WTC11 (cell line): ENCODE measurements around the gene TCF12. TPM values are rescaled to one million over a fixed set of nuclear protein-coding genes. Genes with fewer than 3 reads are reported as not detected.

ENCODE experiments used
- ATAC-seq: fragments of 200-7000 bp; cut with Tn5 transposase; 2 replicates; pipeline ENCODE4 v1.10.0; 2021; ENCODE audit warnings: mild to moderate bottlenecking, moderate library complexity
- CTCF ChIA-PET: fragments of 300-600 bp; sonication (Branson Sonifier 250); formaldehyde crosslinking; loops from one replicate; lab custom pipeline; 2021; ENCODE audit warnings: antibody characterized with exemption; lab: Charles Lee
- POLR2A ChIA-PET: fragments of 350-600 bp; sonication (Branson Sonifier 250); formaldehyde crosslinking; loops from one replicate; lab custom pipeline; 2021; ENCODE audit warnings: antibody characterized with exemption; lab: Charles Lee
- DNase-seq: peaks from one replicate; pipeline ENCODE4 v3.0.0; 2021; ENCODE audit warnings: low spot score
- H3K27ac Mint-ChIP-seq: 2 replicates; pipeline ENCODE4 v1.8.0; 2021; ENCODE audit warnings: mixed read lengths
- H3K27me3 Mint-ChIP-seq: 2 replicates; pipeline ENCODE4 v1.8.0; 2021; ENCODE audit warnings: low read depth, mild to moderate bottlenecking, moderate library complexity, mixed read lengths
- H3K36me3 Mint-ChIP-seq: 2 replicates; pipeline ENCODE4 v1.8.0; 2021; ENCODE audit warnings: mixed read lengths
- H3K4me1 Mint-ChIP-seq: 2 replicates; pipeline ENCODE4 v1.8.0; 2022; ENCODE audit warnings: mixed read lengths
- H3K4me3 Mint-ChIP-seq: 2 replicates; pipeline ENCODE4 v1.8.0; 2021; ENCODE audit warnings: mild to moderate bottlenecking, moderate library complexity, mixed read lengths
- H3K9me3 Mint-ChIP-seq: 2 replicates; pipeline ENCODE4 v1.8.0; 2021; ENCODE audit warnings: mixed read lengths
- ESRRA ChIP-seq: sonication (generic); formaldehyde crosslinking; IDR thresholded peaks from 2 replicates; pipeline ENCODE4 v1.8.1; 2022; ENCODE audit warnings: mild to moderate bottlenecking, missing genetic modification reagents, borderline replicate concordance
- GABPB1 ChIP-seq: sonication (generic); formaldehyde crosslinking; IDR thresholded peaks from 2 replicates; pipeline ENCODE4 v1.8.1; 2023; ENCODE audit warnings: mild to moderate bottlenecking, missing genetic modification reagents
- GRHL2 ChIP-seq: fragments of 250-450 bp; sonication (Bioruptor Pico); IDR thresholded peaks from 2 replicates; pipeline ENCODE4 v1.8.0; 2022; ENCODE audit warnings: mild to moderate bottlenecking, moderate library complexity; ENCODE audit not compliant: insufficient replicate concordance, severe bottlenecking
- IRF2 ChIP-seq: sonication (generic); formaldehyde crosslinking; IDR thresholded peaks from 2 replicates; pipeline ENCODE4 v1.8.0; 2022; ENCODE audit warnings: low read depth, missing genetic modification reagents, borderline replicate concordance
- MXD4 ChIP-seq: fragments of 250-450 bp; sonication (Bioruptor Pico); IDR thresholded peaks from 2 replicates; pipeline ENCODE4 v1.8.0; 2021; ENCODE audit warnings: mild to moderate bottlenecking, moderate library complexity, borderline replicate concordance
- NR2C2 ChIP-seq: sonication (generic); formaldehyde crosslinking; IDR thresholded peaks from 2 replicates; pipeline ENCODE4 v1.8.0; 2022; ENCODE audit warnings: mild to moderate bottlenecking, missing genetic modification reagents
- OVOL2 ChIP-seq: fragments of 250-450 bp; sonication (Bioruptor Pico); IDR thresholded peaks from 2 replicates; pipeline ENCODE4 v1.9.0; 2021; ENCODE audit warnings: mild to moderate bottlenecking, borderline replicate concordance
- RELA ChIP-seq: sonication (generic); formaldehyde crosslinking; IDR thresholded peaks from 2 replicates; pipeline ENCODE4 v1.8.1; 2022; ENCODE audit warnings: missing genetic modification reagents, mild to moderate bottlenecking, borderline replicate concordance
- SMAD4 ChIP-seq: sonication (generic); formaldehyde crosslinking; IDR thresholded peaks from 2 replicates; pipeline ENCODE4 v1.8.0; 2022; ENCODE audit warnings: mild to moderate bottlenecking, missing genetic modification reagents
- SOX15 ChIP-seq: fragments of 250-450 bp; sonication (Bioruptor Pico); IDR thresholded peaks from 2 replicates; pipeline ENCODE4 v1.9.0; 2021; ENCODE audit warnings: mild to moderate bottlenecking
- TCF7 ChIP-seq: sonication (generic); formaldehyde crosslinking; IDR thresholded peaks from 2 replicates; pipeline ENCODE4 v1.8.0; 2022; ENCODE audit warnings: mild to moderate bottlenecking, low read depth, missing genetic modification reagents, moderate library complexity
- ZNF121 ChIP-seq: sonication (generic); formaldehyde crosslinking; IDR thresholded peaks from 2 replicates; pipeline ENCODE4 v1.8.0; 2023; ENCODE audit warnings: missing genetic modification reagents
- ZNF416 ChIP-seq: fragments of 250-450 bp; sonication (Bioruptor Pico); IDR thresholded peaks from 2 replicates; pipeline ENCODE4 v1.9.0; 2021; ENCODE audit warnings: mild to moderate bottlenecking, inconsistent platforms
- ZNF671 ChIP-seq: fragments of 250-450 bp; sonication (Bioruptor Pico); IDR thresholded peaks from 2 replicates; pipeline ENCODE4 v1.8.0; 2021; ENCODE audit warnings: mild to moderate bottlenecking
- total RNA-seq: library from RNA; stranded (reverse); gene quantifications from 3 replicates; pipeline ENCODE4 v1.2.3, GENCODE V29; 2021
- TF ChIP-seq, protein P1 (sequence below): sonication (generic); formaldehyde crosslinking; IDR thresholded peaks from 2 replicates; pipeline ENCODE4 v1.8.1; 2023; ENCODE audit warnings: mild to moderate bottlenecking, missing genetic modification reagents, moderate library complexity
- TF ChIP-seq, protein P2 (sequence below): sonication (generic); formaldehyde crosslinking; IDR thresholded peaks from 2 replicates; pipeline ENCODE4 v1.8.1; 2023; ENCODE audit warnings: mild to moderate bottlenecking, moderate library complexity, missing genetic modification reagents
- TF ChIP-seq, protein P3 (sequence below): sonication (generic); formaldehyde crosslinking; IDR thresholded peaks from 2 replicates; pipeline ENCODE4 v1.8.0; 2022; ENCODE audit warnings: mild to moderate bottlenecking, missing genetic modification reagents
- TF ChIP-seq, protein P4 (sequence below): sonication (generic); formaldehyde crosslinking; conservative IDR thresholded peaks from 2 replicates; pipeline ENCODE4 v1.8.1; 2022; ENCODE audit warnings: mild to moderate bottlenecking, missing genetic modification reagents
- TF ChIP-seq, protein P5 (sequence below): fragments of 200-600 bp; IDR thresholded peaks from 2 replicates; pipeline ENCODE4 v1.8.0; 2022; ENCODE audit warnings: antibody characterized with exemption
- TF ChIP-seq, protein P6 (sequence below): sonication (generic); formaldehyde crosslinking; IDR thresholded peaks from 2 replicates; pipeline ENCODE4 v1.8.0; 2022; ENCODE audit warnings: missing genetic modification reagents

Gene TCF12
- total RNA-seq, 1 experiment from 2014 or later = 73.2 TPM

DNA sequence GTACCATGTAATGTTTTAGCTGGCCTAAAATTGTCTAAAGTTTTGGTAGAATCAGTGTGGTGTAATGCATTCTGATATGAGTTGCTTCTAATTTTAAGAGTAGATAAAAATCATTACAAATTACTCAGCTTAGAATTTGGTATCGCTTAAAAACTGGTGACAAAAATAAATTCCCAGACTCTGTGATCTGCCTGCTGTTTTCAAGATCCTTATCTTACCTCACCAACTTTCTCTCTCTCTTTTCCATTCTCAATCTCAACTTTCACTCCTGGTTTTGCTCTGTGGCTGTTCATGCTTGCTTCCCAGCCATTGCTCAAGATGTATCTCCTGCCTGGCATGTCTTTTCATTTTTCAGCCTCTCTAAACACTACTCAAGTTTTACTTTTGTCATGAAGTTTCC is 45.7 kb downstream of the TCF12 start (continued):
- TF ChIP-seq ESRRA (CRISPR knock-in tag) = no peak
- TF ChIP-seq, all 79 proteins: peak for 0

DNA sequence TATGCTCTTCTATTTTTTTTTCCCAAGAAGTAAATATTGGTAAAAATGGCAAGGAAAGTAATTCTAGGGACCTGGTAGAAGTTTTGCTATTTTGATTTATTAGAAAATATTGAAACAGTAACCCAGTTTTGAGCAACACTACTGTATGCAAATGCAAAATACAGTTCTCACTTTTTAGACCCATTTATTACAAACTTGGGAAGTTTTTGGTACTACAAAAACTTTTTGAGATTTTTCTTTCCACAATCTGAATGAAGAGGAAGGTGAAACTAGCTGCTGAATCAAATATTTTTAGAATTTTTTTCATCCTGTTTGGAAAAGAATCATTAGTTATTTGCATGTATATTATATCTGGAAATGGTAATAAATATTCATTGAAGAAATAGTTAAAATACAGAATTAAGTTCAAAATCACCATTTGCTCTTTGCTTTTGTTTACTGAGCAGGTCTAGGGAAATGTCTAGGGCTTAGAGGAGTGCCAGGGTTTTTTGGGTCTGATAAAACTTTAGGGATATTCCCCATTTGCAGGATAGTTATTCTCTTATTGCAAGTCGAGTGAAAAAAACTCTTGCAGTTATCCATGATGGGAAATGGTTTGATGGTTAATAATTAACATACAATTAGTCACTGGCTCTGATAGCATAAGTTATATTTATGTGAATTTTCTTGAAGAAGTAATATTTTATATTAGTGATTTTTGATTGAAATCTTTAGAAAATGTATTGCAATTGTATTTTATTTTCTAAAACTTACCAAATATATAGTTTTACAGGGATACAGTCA is 47.0 kb downstream of the TCF12 start:
- no peaks in the 10 kb centered on the region for H3K9me3 Mint-ChIP-seq
- no peak overlapping the region for H3K27ac Mint-ChIP-seq
- CTCF ChIA-PET = no interaction called here
- POLR2A ChIA-PET = no interaction called here
- no peak overlapping the region for H3K4me3 Mint-ChIP-seq
- no peaks in the 10 kb centered on the region for H3K36me3 Mint-ChIP-seq
- H3K4me1 Mint-ChIP-seq = peaks cover 49% of the 10 kb centered on the region
- no peaks in the 10 kb centered on the region for H3K27me3 Mint-ChIP-seq
- no peak for DNase-seq
- no peak for TF ChIP-seq MXD4 (CRISPR knock-in tag)
- TF ChIP-seq, all 79 proteins: peak for 0
- no peak for ATAC-seq

DNA sequence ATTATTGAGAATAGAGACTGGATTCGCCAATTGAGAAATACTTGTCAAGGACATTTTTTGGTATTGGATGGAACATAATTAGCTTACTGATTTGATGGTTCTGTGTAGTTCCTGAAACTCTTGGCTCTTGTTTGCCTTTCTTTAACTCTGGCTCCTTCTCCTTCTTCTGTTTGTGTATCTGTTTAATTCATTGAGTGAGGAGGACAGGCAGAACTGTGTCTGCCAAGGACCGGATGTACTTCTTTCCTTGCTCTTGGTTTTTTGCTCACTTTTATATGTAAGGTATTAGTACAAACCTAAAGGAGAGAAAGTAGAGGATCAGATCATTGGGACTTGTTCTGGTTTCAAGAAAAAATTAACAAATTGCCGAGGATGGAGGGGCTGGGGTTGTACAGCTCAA is 48.9 kb downstream of the TCF12 start:
- H3K9me3 Mint-ChIP-seq = no peaks in the 10 kb centered on the region
- peaks cover 56% of the 10 kb centered on the region for H3K4me1 Mint-ChIP-seq
- ATAC-seq = no peak
- H3K4me3 Mint-ChIP-seq = no peak overlapping the region
- CTCF ChIA-PET = no interaction called here
- H3K36me3 Mint-ChIP-seq = no peaks in the 10 kb centered on the region
- POLR2A ChIA-PET = no interaction called here
- no peak for TF ChIP-seq RELA (CRISPR knock-in tag)
- TF ChIP-seq GRHL2 = no peak
- TF ChIP-seq ZNF671 = no peak
- TF ChIP-seq, protein P1, sequence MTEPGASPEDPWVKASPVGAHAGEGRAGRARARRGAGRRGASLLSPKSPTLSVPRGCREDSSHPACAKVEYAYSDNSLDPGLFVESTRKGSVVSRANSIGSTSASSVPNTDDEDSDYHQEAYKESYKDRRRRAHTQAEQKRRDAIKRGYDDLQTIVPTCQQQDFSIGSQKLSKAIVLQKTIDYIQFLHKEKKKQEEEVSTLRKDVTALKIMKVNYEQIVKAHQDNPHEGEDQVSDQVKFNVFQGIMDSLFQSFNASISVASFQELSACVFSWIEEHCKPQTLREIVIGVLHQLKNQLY (CRISPR knock-in tag) = no peak
- no peak for TF ChIP-seq OVOL2 (CRISPR knock-in tag)
- TF ChIP-seq NR2C2 (CRISPR knock-in tag) = no peak
- no peak for TF ChIP-seq IRF2 (CRISPR knock-in tag)
- no peak for TF ChIP-seq ESRRA (CRISPR knock-in tag)
- no peak for TF ChIP-seq TCF7
- TF ChIP-seq, protein P2, sequence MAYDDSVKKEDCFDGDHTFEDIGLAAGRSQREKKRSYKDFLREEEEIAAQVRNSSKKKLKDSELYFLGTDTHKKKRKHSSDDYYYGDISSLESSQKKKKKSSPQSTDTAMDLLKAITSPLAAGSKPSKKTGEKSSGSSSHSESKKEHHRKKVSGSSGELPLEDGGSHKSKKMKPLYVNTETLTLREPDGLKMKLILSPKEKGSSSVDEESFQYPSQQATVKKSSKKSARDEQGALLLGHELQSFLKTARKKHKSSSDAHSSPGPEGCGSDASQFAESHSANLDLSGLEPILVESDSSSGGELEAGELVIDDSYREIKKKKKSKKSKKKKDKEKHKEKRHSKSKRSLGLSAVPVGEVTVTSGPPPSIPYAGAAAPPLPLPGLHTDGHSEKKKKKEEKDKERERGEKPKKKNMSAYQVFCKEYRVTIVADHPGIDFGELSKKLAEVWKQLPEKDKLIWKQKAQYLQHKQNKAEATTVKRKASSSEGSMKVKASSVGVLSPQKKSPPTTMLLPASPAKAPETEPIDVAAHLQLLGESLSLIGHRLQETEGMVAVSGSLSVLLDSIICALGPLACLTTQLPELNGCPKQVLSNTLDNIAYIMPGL (CRISPR knock-in tag) = no peak
- TF ChIP-seq, protein P3, sequence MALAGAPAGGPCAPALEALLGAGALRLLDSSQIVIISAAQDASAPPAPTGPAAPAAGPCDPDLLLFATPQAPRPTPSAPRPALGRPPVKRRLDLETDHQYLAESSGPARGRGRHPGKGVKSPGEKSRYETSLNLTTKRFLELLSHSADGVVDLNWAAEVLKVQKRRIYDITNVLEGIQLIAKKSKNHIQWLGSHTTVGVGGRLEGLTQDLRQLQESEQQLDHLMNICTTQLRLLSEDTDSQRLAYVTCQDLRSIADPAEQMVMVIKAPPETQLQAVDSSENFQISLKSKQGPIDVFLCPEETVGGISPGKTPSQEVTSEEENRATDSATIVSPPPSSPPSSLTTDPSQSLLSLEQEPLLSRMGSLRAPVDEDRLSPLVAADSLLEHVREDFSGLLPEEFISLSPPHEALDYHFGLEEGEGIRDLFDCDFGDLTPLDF (CRISPR knock-in tag) = no peak
- no peaks in the 10 kb centered on the region for H3K27me3 Mint-ChIP-seq
- H3K27ac Mint-ChIP-seq = peak overlapping the region; percentile 48
- DNase-seq = no peak

DNA sequence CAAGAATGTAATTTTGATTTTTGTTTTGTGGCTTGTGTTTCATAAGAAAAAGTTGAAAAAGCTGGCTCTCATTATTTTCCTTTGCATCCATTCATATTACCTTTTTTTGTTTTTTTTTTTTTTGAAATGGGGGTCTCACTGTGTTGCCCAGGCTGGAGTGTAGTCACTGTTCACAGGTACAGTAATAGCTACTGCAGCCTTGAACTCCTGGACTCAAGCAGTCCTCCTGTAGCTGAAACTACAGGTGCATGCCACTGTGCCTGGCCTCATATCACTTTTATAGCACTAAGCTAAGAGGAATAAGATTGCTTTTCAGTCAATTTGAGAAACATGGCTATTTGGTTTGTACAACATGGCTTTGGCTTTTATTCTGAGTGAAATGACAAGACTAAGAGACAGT is 49.8 kb downstream of the TCF12 start:
- Mint-ChIP-seq H3K27me3 (no peaks in the 10 kb centered on the region), H3K36me3 (no peaks in the 10 kb centered on the region), H3K4me3 (no peak overlapping the region), H3K9me3 (no peaks in the 10 kb centered on the region), H3K27ac (peak overlapping the region; percentile 58), H3K4me1 (peaks cover 53% of the 10 kb centered on the region)
- no peak for TF ChIP-seq ZNF416 (CRISPR knock-in tag)
- no peak for TF ChIP-seq SOX15 (CRISPR knock-in tag)
- TF ChIP-seq, protein P4, sequence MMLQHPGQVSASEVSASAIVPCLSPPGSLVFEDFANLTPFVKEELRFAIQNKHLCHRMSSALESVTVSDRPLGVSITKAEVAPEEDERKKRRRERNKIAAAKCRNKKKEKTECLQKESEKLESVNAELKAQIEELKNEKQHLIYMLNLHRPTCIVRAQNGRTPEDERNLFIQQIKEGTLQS (CRISPR knock-in tag) = no peak
- peak; percentile 82 for TF ChIP-seq ZNF121 (CRISPR knock-in tag)
- TF ChIP-seq, protein P5, sequence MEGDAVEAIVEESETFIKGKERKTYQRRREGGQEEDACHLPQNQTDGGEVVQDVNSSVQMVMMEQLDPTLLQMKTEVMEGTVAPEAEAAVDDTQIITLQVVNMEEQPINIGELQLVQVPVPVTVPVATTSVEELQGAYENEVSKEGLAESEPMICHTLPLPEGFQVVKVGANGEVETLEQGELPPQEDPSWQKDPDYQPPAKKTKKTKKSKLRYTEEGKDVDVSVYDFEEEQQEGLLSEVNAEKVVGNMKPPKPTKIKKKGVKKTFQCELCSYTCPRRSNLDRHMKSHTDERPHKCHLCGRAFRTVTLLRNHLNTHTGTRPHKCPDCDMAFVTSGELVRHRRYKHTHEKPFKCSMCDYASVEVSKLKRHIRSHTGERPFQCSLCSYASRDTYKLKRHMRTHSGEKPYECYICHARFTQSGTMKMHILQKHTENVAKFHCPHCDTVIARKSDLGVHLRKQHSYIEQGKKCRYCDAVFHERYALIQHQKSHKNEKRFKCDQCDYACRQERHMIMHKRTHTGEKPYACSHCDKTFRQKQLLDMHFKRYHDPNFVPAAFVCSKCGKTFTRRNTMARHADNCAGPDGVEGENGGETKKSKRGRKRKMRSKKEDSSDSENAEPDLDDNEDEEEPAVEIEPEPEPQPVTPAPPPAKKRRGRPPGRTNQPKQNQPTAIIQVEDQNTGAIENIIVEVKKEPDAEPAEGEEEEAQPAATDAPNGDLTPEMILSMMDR = no peak
- no peak for TF ChIP-seq SMAD4 (CRISPR knock-in tag)
- TF ChIP-seq GABPB1 (CRISPR knock-in tag) = no peak
- TF ChIP-seq, protein P6, sequence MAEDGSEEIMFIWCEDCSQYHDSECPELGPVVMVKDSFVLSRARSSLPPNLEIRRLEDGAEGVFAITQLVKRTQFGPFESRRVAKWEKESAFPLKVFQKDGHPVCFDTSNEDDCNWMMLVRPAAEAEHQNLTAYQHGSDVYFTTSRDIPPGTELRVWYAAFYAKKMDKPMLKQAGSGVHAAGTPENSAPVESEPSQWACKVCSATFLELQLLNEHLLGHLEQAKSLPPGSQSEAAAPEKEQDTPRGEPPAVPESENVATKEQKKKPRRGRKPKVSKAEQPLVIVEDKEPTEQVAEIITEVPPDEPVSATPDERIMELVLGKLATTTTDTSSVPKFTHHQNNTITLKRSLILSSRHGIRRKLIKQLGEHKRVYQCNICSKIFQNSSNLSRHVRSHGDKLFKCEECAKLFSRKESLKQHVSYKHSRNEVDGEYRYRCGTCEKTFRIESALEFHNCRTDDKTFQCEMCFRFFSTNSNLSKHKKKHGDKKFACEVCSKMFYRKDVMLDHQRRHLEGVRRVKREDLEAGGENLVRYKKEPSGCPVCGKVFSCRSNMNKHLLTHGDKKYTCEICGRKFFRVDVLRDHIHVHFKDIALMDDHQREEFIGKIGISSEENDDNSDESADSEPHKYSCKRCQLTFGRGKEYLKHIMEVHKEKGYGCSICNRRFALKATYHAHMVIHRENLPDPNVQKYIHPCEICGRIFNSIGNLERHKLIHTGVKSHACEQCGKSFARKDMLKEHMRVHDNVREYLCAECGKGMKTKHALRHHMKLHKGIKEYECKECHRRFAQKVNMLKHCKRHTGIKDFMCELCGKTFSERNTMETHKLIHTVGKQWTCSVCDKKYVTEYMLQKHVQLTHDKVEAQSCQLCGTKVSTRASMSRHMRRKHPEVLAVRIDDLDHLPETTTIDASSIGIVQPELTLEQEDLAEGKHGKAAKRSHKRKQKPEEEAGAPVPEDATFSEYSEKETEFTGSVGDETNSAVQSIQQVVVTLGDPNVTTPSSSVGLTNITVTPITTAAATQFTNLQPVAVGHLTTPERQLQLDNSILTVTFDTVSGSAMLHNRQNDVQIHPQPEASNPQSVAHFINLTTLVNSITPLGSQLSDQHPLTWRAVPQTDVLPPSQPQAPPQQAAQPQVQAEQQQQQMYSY = no peak
- POLR2A ChIA-PET = interaction anchor here (0.5 kb wide), 1 partner anchor 17 kb away, joined by 4 read pairs; no protein-coding TSS in a partner anchor
- DNase-seq (no peak), ATAC-seq (no peak)
- CTCF ChIA-PET = interaction anchor here (1.0 kb wide), 1 partner anchor 170 kb away, joined by 3 read pairs; no protein-coding TSS in a partner anchor
